HEK293 (cell line): ENCODE results near the gene DPPA4.
"Not testable (repeated sequence)": the region's sequence is repeated elsewhere in the genome, so short reads cannot be mapped to it uniquely, and the experiment has no call there.

ENCODE experiments used
- GFI1B ChIP-seq: fragments of 450-650 bp; formaldehyde crosslinking; IDR thresholded peaks from 2 replicates; pipeline ENCODE4 v1.5.1; 2016; ENCODE audit warnings: missing biosample characterization, missing genetic modification characterization
- GLIS1 ChIP-seq: fragments of 450-650 bp; formaldehyde crosslinking; IDR thresholded peaks from 2 replicates; pipeline ENCODE4 v1.5.1; 2016; ENCODE audit warnings: missing biosample characterization, missing genetic modification characterization
- SP2 ChIP-seq: fragments of 450-650 bp; formaldehyde crosslinking; IDR thresholded peaks from 2 replicates; pipeline ENCODE4 v1.5.1; 2016; ENCODE audit warnings: missing biosample characterization, missing genetic modification characterization
- ZNF140 ChIP-seq: fragments of 450-650 bp; formaldehyde crosslinking; IDR thresholded peaks from 2 replicates; pipeline ENCODE4 v1.5.1; 2016; ENCODE audit warnings: missing biosample characterization, missing genetic modification characterization
- ZNF19 ChIP-seq: fragments of 450-650 bp; formaldehyde crosslinking; IDR thresholded peaks from 2 replicates; pipeline ENCODE4; 2016; ENCODE audit warnings: missing biosample characterization, missing genetic modification characterization, low read depth
- ZNF274 ChIP-seq, 2 experiments: fragments of 200-500 bp in 1 of 2; fragments of 450-650 bp in 1 of 2; sonication (Bioruptor generic) in 1 of 2; formaldehyde crosslinking in 1 of 2; IDR thresholded peaks; 2 replicates each; pipeline versions ENCODE4 v1.5.1 to v1.6.1; 2014 to 2016; ENCODE audit warnings: borderline replicate concordance in 1 of 2, inconsistent platforms in 1 of 2, low read length in 1 of 2, missing biosample characterization in 1 of 2, missing genetic modification characterization in 1 of 2
- ZNF513 ChIP-seq: fragments of 450-650 bp; IDR thresholded peaks from 2 replicates; pipeline ENCODE4 v1.5.1; 2018; ENCODE audit warnings: missing biosample characterization, missing genetic modification characterization
- ZNF747 ChIP-seq: fragments of 450-650 bp; formaldehyde crosslinking; IDR thresholded peaks from 2 replicates; pipeline ENCODE4 v1.5.1; 2016; ENCODE audit warnings: missing biosample characterization, missing genetic modification characterization
- ZNF792 ChIP-seq: fragments of 450-650 bp; formaldehyde crosslinking; IDR thresholded peaks from 2 replicates; pipeline ENCODE4 v1.5.1; 2016; ENCODE audit warnings: missing biosample characterization, missing genetic modification characterization
- TF ChIP-seq, protein P1 (sequence below): fragments of 450-650 bp; formaldehyde crosslinking; IDR thresholded peaks from 2 replicates; pipeline ENCODE4 v1.5.1; 2016; ENCODE audit warnings: missing biosample characterization, missing genetic modification characterization
- TF ChIP-seq, protein P2 (sequence below): sonication (generic); formaldehyde crosslinking; IDR thresholded peaks from 2 replicates; pipeline ENCODE4 v1.8.1; 2022; ENCODE audit warnings: mild to moderate bottlenecking, moderate library complexity, missing genetic modification reagents

DNA sequence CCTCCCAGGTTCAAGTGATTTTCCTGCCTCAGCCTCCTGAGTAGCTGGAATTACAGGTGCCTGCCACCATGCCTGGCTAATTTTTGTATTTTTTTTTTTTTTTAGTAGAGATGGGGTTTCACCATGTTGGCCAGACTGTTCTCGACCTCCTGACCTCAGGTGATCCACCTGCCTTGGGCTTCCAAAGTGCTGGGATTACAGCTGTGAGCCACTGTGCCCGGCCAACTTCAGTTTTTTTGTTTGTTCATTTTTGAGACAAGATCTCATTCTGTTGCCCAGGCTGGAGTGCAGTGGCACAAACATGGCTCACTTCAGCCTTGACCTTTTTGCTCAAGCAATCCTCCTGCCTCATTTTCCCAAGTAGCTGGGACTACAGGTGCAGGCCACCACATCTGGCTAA is 21.5 kb upstream of the DPPA4 start:
- not testable (repeated sequence) for TF ChIP-seq ZNF19 (tag by site-specific recombination); ZNF747; GLIS1; ZNF274 (IDR thresholded peaks at IDR 0.05; ENCODE audit: low read length); ZNF274 (tag by site-specific recombination; IDR thresholded peaks at IDR 0.05; ENCODE audit: borderline replicate concordance); ZNF140 (tag by site-specific recombination); SP2 (tag by site-specific recombination); ZNF792; GFI1B (tag by site-specific recombination); ZNF513 (tag by site-specific recombination)
- TF ChIP-seq, protein P1, sequence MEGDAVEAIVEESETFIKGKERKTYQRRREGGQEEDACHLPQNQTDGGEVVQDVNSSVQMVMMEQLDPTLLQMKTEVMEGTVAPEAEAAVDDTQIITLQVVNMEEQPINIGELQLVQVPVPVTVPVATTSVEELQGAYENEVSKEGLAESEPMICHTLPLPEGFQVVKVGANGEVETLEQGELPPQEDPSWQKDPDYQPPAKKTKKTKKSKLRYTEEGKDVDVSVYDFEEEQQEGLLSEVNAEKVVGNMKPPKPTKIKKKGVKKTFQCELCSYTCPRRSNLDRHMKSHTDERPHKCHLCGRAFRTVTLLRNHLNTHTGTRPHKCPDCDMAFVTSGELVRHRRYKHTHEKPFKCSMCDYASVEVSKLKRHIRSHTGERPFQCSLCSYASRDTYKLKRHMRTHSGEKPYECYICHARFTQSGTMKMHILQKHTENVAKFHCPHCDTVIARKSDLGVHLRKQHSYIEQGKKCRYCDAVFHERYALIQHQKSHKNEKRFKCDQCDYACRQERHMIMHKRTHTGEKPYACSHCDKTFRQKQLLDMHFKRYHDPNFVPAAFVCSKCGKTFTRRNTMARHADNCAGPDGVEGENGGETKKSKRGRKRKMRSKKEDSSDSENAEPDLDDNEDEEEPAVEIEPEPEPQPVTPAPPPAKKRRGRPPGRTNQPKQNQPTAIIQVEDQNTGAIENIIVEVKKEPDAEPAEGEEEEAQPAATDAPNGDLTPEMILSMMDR, result not testable (repeated sequence)
- TF ChIP-seq, protein P2, sequence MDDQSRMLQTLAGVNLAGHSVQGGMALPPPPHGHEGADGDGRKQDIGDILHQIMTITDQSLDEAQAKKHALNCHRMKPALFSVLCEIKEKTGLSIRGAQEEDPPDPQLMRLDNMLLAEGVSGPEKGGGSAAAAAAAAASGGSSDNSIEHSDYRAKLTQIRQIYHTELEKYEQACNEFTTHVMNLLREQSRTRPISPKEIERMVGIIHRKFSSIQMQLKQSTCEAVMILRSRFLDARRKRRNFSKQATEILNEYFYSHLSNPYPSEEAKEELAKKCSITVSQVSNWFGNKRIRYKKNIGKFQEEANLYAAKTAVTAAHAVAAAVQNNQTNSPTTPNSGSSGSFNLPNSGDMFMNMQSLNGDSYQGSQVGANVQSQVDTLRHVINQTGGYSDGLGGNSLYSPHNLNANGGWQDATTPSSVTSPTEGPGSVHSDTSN (CRISPR knock-in tag), result not testable (repeated sequence)
